Urinary bladder (tissue), 4 donors: Measurements from ENCODE around the gene KDM2A. TPM values are rescaled to one million over a fixed set of nuclear protein-coding genes. Genes with fewer than 3 reads are reported as not detected.

Experiments
- DNase-seq: peaks from one replicate; pipeline ENCODE4 v3.0.0-alpha.2; 2015; ENCODE audit errors: extremely low spot score
- H3K27ac ChIP-seq: one replicate; pipeline ENCODE4 v1.5.1; 2013; ENCODE audit warnings: low read depth, mild to moderate bottlenecking, moderate library complexity
- H3K36me3 ChIP-seq: one replicate; pipeline ENCODE4 v1.6.1; 2013; ENCODE audit warnings: mild to moderate bottlenecking, moderate library complexity; ENCODE audit not compliant: insufficient read depth
- H3K4me1 ChIP-seq: one replicate; pipeline ENCODE4 v1.6.1; 2013; ENCODE audit warnings: mild to moderate bottlenecking, moderate library complexity; ENCODE audit not compliant: insufficient read depth
- H3K4me3 ChIP-seq: one replicate; pipeline ENCODE4 v1.5.1; 2013; ENCODE audit warnings: low read depth, low read length
- WGBS: extraction: QIAGEN DNeasy Blood & Tissue Kit; methylation state at CpG from one replicate; pipeline ENCODE4 v1.1.7; 2013; 5-methylcytosine and 5-hydroxymethylcytosine counted together
- polyA plus RNA-seq: library from polyadenylated mRNA; stranded (reverse); fragments of 200-250 nt; gene quantifications from one replicate; pipeline ENCODE4 v1.2.3, GENCODE V29; 2013
- total RNA-seq: library from RNA; depleted of rRNA; stranded (reverse); fragments of >200 nt; gene quantifications from one replicate; pipeline ENCODE4 v1.2.3, GENCODE V29; 2014
- donor health status: healthy with polysubstance abuse.
- donor health status: healthy.

KDM2A gene
- total RNA-seq (74.8 TPM), polyA plus RNA-seq (47.8 TPM)

GRCh38 chr11:67118801-67119584 lies at the start of gene KDM2A:
KDM2A (plus strand) TSS chr11:67119263; CDS start chr11:67121317, 2,054 bp downstream.
- peak; percentile 94 for DNase-seq
- H3K36me3 ChIP-seq = peaks cover 2% of the 10 kb centered on the region
- H3K4me1 ChIP-seq = no peaks in the 10 kb centered on the region
- H3K27ac ChIP-seq = peak within 1 kb of the TSS; percentile 100
- WGBS = under 1% methylated on average over 97 of the region's 97 CpGs
- H3K4me3 ChIP-seq = peak within 1 kb of the TSS; percentile 100

- no peak overlapping the region for H3K4me3 ChIP-seq
- H3K36me3 ChIP-seq = no peaks in the 10 kb centered on the region
- no peak for DNase-seq
Observed at GRCh38 chr11:67071420-67072284, 47.4 kb upstream of the KDM2A start.

GRCh38 chr11:67072295-67072694 lies 46.8 kb upstream of the KDM2A start:
- no peaks in the 10 kb centered on the region for H3K4me1 ChIP-seq
- WGBS = 88% methylated on average over 11 of the region's 11 CpGs
- no peak overlapping the region for H3K27ac ChIP-seq
- DNase-seq = no peak
- H3K36me3 ChIP-seq = no peaks in the 10 kb centered on the region
- H3K4me3 ChIP-seq = no peak overlapping the region

More at GRCh38 chr11:67071420-67072284, 47.4 kb upstream of the KDM2A start:
- H3K4me1 ChIP-seq = no peaks in the 10 kb centered on the region
- WGBS = 53% methylated on average over 53 of the region's 53 CpGs
- H3K27ac ChIP-seq = no peak overlapping the region

GRCh38 chr11:67073908-67074307 lies 45.2 kb upstream of the KDM2A start:
- Histone ChIP-seq H3K4me1 (no peaks in the 10 kb centered on the region), H3K4me3 (no peak overlapping the region), H3K27ac (no peak overlapping the region), H3K36me3 (no peaks in the 10 kb centered on the region)
- WGBS = 83% methylated on average over 9 of the region's 9 CpGs
- no peak for DNase-seq

DNA sequence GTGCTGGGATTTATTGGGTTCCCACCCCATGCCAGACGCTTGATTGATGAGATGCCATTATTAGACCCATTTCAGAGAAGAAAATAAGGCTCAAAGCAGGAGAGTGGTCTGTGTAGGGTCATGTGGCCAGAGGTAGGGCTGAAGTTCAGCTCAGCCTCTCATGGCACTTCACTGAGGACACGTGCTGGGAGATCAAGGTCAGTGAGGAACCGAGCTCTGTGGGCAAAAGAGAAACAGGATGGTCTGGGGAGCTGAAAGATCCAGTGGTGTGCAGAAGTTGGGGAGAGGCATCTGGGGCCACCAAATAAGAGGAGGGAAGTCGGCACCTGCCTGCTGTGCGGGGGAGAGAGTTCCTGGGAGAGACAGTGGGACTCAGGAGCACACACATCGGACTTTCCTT lies 42.9 kb upstream of the KDM2A start:
- Histone ChIP-seq H3K4me3 (no peak overlapping the region), H3K36me3 (no peaks in the 10 kb centered on the region), H3K27ac (no peak overlapping the region), H3K4me1 (no peaks in the 10 kb centered on the region)
- DNase-seq = no peak
- WGBS = 88% methylated on average over 6 of the region's 6 CpGs

DNA sequence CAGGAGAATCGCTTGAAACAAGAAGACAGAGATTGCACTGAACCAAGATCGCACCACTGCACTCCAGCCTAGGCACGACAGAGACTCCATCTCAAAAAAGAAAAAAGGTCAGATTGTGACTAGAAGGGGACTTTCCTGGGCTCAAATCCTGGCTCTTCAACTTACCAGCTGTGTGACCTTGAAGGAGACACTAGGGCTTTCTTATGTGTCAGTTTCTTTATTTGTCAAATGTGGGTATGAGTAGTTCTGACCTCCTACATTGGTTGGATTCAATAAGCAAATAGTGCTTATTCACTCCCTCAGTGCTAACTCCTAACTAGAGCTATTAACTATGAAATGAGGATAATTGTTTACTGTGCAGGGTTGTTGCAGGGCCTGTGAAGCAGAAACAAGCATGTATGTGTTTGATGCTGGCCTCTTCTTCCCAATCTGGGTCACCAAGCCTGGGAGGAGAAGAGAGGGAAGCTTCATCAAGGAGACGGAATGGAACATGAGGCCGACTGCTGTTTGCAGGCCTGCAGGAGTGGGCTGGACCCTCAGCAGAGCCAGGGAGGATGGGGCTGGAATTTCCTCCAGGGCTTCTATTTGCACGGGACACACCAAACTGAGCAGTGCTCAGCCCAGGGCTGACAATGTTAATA lies 39.9 kb upstream of the KDM2A start:
- Histone ChIP-seq H3K36me3 (no peaks in the 10 kb centered on the region), H3K4me1 (no peaks in the 10 kb centered on the region), H3K27ac (no peak overlapping the region), H3K4me3 (no peak overlapping the region)
- no peak for DNase-seq
- whole genome bisulfite sequencing = 80% methylated on average over 6 of the region's 6 CpGs

DNA sequence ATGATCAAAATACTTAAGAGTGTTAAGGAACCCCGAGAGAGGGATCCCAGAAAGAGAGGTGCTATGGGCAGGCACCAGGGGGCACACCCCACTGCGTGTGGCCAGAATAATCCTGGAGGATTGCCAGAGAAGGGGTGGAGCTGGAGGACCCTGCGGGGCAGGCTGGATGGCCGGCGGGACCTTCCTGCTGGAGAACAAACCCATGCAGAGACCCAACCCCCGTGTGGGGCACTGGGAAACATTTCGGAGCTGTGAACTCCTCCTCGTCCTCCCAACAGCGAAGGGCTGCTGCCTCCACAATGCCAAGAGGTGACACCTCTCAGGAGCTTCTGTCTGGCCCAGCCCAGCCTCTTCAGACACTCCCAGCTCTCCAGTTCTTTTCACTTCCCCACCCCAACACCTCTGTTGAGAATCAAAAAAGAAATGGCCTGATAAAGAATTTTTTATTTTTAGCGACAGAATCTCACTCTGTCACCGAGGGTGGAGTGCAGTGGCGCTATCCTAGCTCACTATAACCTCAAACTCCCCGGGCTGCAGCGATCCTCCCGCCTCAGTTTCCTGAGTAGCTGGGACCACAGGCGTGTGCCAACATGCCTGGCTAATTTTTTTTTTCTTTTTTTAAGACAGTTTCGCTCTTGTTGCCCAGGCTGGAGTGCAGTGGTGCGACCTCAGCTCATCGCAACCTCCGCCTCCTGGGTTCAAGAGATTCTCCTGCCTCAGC lies 36.8 kb upstream of the KDM2A start:
- WGBS = 44% methylated on average over 20 of the region's 20 CpGs

GRCh38 chr11:67083786-67084366 lies 35.2 kb upstream of the KDM2A start:
- WGBS = 85% methylated on average over 8 of the region's 8 CpGs
- no peaks in the 10 kb centered on the region for H3K36me3 ChIP-seq
- no peak overlapping the region for H3K4me3 ChIP-seq
- H3K27ac ChIP-seq = no peak overlapping the region
- DNase-seq = no peak
- no peaks in the 10 kb centered on the region for H3K4me1 ChIP-seq

More for the DNA sequence above, 36.8 kb upstream of the KDM2A start:
- H3K4me3 ChIP-seq = no peak overlapping the region
- H3K27ac ChIP-seq = no peak overlapping the region
- no peaks in the 10 kb centered on the region for H3K4me1 ChIP-seq
- H3K36me3 ChIP-seq = no peaks in the 10 kb centered on the region
- no peak for DNase-seq

DNA sequence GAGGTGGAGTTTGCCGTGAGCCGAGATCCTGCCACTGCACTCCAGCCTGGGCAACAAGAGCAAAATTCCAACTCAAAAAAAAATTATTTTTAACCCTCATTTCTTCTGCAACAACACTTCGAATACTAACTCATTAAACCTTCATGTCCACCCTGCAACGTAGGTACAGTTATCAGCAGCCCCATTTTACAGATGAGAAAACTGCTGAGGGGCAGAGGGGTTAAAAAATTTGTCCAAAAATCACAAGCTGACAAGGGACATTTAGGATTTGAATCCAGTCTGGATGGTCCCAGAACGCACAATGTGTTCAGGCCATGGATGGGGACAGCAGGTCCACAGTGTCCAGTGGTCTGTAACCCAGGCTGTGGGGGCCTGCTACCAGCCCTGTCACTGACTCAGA lies 33.4 kb upstream of the KDM2A start:
- Histone ChIP-seq H3K27ac (no peak overlapping the region), H3K36me3 (no peaks in the 10 kb centered on the region), H3K4me3 (no peak overlapping the region), H3K4me1 (no peaks in the 10 kb centered on the region)
- 97% methylated on average over 5 of the region's 5 CpGs for WGBS
- no peak for DNase-seq

- no peak overlapping the region for H3K4me3 ChIP-seq
- H3K36me3 ChIP-seq = no peaks in the 10 kb centered on the region
- 94% methylated on average over 8 of the region's 8 CpGs for WGBS
- no peaks in the 10 kb centered on the region for H3K4me1 ChIP-seq
- H3K27ac ChIP-seq = peak overlapping the region; percentile 1
- no peak for DNase-seq
Observed at GRCh38 chr11:67090717-67091116, 28.3 kb upstream of the KDM2A start.

GRCh38 chr11:67095214-67095507 lies 23.9 kb upstream of the KDM2A start:
- DNase-seq = no peak
- Histone ChIP-seq H3K36me3 (no peaks in the 10 kb centered on the region), H3K4me1 (no peaks in the 10 kb centered on the region), H3K27ac (no peak overlapping the region), H3K4me3 (no peak overlapping the region)
- WGBS = 93% methylated on average over 1 of the region's 1 CpG

DNA sequence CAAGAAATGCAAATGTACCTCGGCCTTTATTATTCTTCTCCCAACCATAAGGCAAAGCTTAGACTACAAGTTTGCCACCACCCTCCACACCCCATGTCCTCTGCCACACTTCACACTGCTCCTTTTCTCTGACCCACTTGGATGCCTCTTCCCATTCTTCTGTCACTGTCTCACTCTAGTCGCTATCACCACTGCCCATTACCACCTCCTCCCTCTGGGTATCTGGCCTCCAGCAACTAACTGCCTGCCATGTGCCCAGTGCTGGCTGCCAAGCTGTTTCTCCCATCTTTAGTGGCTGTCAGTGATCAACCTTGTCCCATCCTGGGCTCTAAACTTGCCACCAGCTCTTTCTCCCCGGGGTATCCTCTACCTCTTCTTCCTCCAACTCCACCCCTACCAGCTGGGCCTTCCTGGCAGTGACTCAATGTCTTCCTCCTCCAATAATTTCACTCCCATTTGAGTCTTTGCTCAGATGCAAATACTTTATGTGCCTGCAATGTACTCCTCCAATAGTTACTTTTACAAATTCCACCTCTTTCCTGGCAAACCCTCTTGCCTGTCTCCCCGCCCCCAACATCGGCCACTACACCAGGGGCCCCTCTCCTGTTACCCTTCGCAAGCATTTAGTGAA lies 20.1 kb upstream of the KDM2A start:
- no peak overlapping the region for H3K27ac ChIP-seq
- no peak for DNase-seq
- no peaks in the 10 kb centered on the region for H3K36me3 ChIP-seq
- H3K4me3 ChIP-seq = no peak overlapping the region
- 70% methylated on average over 6 of the region's 6 CpGs for WGBS
- no peaks in the 10 kb centered on the region for H3K4me1 ChIP-seq
